Transverse colon (tissue), 4 donors: ENCODE data around the gene C21orf91. TPM values are rescaled to one million over a fixed set of nuclear protein-coding genes. Genes with fewer than 3 reads are reported as not detected.

Experiments
- DNase-seq: peaks from one replicate; pipeline ENCODE4 v3.0.0-alpha.2; 2019
- H3K27ac ChIP-seq, 4 donors: fragments of 200-600 bp; sonication (generic); 2 replicates each; pipeline ENCODE4 v1.5.1; 2016 to 2018; ENCODE audit warnings: inconsistent platforms in 4 of 4
- H3K27me3 ChIP-seq: fragments of 200-600 bp; sonication (generic); 2 replicates; pipeline ENCODE4 v1.5.1; 2017; ENCODE audit warnings: inconsistent platforms
- H3K36me3 ChIP-seq, 4 donors: fragments of 200-600 bp; sonication (generic); 2 replicates each; pipeline ENCODE4 v1.5.1; 2017 to 2019; ENCODE audit warnings: inconsistent platforms in 4 of 4
- H3K4me1 ChIP-seq, 4 donors: fragments of 200-600 bp; sonication (generic); 2 replicates each; pipeline ENCODE4 v1.5.1; 2017 to 2020; ENCODE audit warnings: inconsistent platforms in 4 of 4
- H3K4me3 ChIP-seq, 4 donors: fragments of 200-600 bp; sonication (generic); 1 replicate in 1 of 4; 2 replicates in 3 of 4; pipeline versions ENCODE4 v1.5.1 to v1.6.1; 2017 to 2019; ENCODE audit warnings: inconsistent platforms in 4 of 4
- H3K9me3 ChIP-seq, 2 donors: fragments of 200-600 bp; sonication (generic); 2 replicates each; pipeline ENCODE4 v1.5.1; 2017 to 2019; ENCODE audit warnings: inconsistent platforms in 2 of 2
- CTCF ChIP-seq, 5 experiments: fragments of 200-600 bp in 3 of 5; fragments of 450-650 bp in 2 of 5; sonication (generic) in 3 of 5; IDR thresholded peaks; 1 replicate in 2 of 5; 2 replicates in 3 of 5; pipeline ENCODE4 v1.5.1; 2016 to 2017; ENCODE audit warnings: antibody characterized with exemption in 5 of 5, inconsistent platforms in 3 of 5, mild to moderate bottlenecking in 2 of 5, moderate library complexity in 1 of 5
- EP300 ChIP-seq: sonication (generic); formaldehyde crosslinking; IDR thresholded peaks from one replicate; pipeline ENCODE4 v1.6.1; 2017; ENCODE audit warnings: antibody characterized with exemption, low read depth
- POLR2A ChIP-seq: fragments of 450-650 bp; IDR thresholded peaks from one replicate; pipeline ENCODE4 v1.6.1; 2016; ENCODE audit warnings: antibody characterized with exemption, mild to moderate bottlenecking, moderate library complexity
- POLR2AphosphoS5 ChIP-seq, 3 donors: sonication (generic); formaldehyde crosslinking; IDR thresholded peaks; one replicate each; pipeline ENCODE4 v1.6.1; 2016; ENCODE audit warnings: antibody characterized with exemption in 3 of 3
- WGBS, 2 donors: methylation state at CpG; one replicate each; pipeline ENCODE4 v1.1.5; 2018; ENCODE audit warnings: low coverage in 1 of 2; 5-methylcytosine and 5-hydroxymethylcytosine counted together
- in situ Hi-C, 4 donors: fragments of 200-750 bp; cut with MboI; loops; one replicate each; pipeline versions ENCODE4 v1.15.0 to v1.15.1; 2017; ENCODE audit warnings: low sequenced_read_pairs in 3 of 4, low pct_ligation_motif_present in 1 of 4, low pct_unique_long_range_greater_than_20kb in 1 of 4
- intact Hi-C: fragments of 100-400 bp; cut with DNase I; formaldehyde crosslinking; loops from one replicate; pipeline ENCODE4 v1.15.1; 2023; ENCODE audit warnings: low total_unique reads
- total RNA-seq, 4 donors: library from RNA; depleted of rRNA; stranded (reverse); fragments of >200 nt; gene quantifications; one replicate each; pipeline ENCODE4 v1.1.0, GENCODE V29; 2016

Gene C21orf91
- total RNA-seq, 4 donors from 2014 or later: 3.2 to 10.8 (median 5.6) TPM

GRCh38 chr21:17795146-17796036, 23.8 kb downstream of the C21orf91 start:
- H3K36me3 ChIP-seq: no peaks in the 10 kb centered on the region
- no peaks in the 10 kb centered on the region for H3K27me3 ChIP-seq
- H3K4me3 ChIP-seq: no peak overlapping the region
- 77 to 85% methylated on average over 4 to 6 of the region's 6 CpGs for WGBS, 2 donors
- TF ChIP-seq POLR2A (no peak), CTCF (IDR thresholded peaks at IDR 0.05) (no peak), EP300 (no peak), POLR2AphosphoS5 (IDR thresholded peaks at IDR 0.05) (no peak)
- no peaks in the 10 kb centered on the region for H3K9me3 ChIP-seq
- DNase-seq: no peak
- H3K4me1 ChIP-seq: peaks cover 0 to 33% (median 0%) of the 10 kb centered on the region in 4 donors
- in situ Hi-C loops (no loop called here), intact Hi-C loops (no loop called here)
- H3K27ac ChIP-seq: peak overlapping the region in 3 of 4 donors; percentile 54 to 67 (median 64)

- Histone ChIP-seq H3K4me3 (no peak overlapping the region), H3K36me3 (no peaks in the 10 kb centered on the region), H3K9me3 (no peaks in the 10 kb centered on the region), H3K27ac (peak overlapping the region; percentile 39 to 67 (median 59)), H3K27me3 (no peaks in the 10 kb centered on the region), H3K4me1 (peaks cover 0 to 33% (median 0%) of the 10 kb centered on the region in 4 donors)
- no peak for DNase-seq
- WGBS, 2 donors: 72 to 82% methylated on average over 2 to 4 of the region's 4 CpGs
- no peak for TF ChIP-seq POLR2AphosphoS5 (IDR thresholded peaks at IDR 0.05)
- no peak for TF ChIP-seq POLR2A
- TF ChIP-seq CTCF (IDR thresholded peaks at IDR 0.05): no peak
- TF ChIP-seq EP300: no peak
- in situ Hi-C loops: no loop called here
- intact Hi-C loops: no loop called here
Observed at GRCh38 chr21:17794518-17795145, 24.5 kb downstream of the C21orf91 start.

- TF ChIP-seq POLR2AphosphoS5 (IDR thresholded peaks at IDR 0.05) (no peak), POLR2A (no peak), EP300 (no peak), CTCF (IDR thresholded peaks at IDR 0.05) (no peak)
- H3K4me1 ChIP-seq: peaks cover 0 to 27% (median 0%) of the 10 kb centered on the region in 4 donors
- no peaks in the 10 kb centered on the region for H3K27me3 ChIP-seq
- 47 to 52% methylated on average over 9 of the region's 9 CpGs for WGBS, 2 donors
- no peaks in the 10 kb centered on the region for H3K9me3 ChIP-seq
- DNase-seq: no peak
- H3K27ac ChIP-seq: peak overlapping the region; percentile 39 to 67 (median 59)
- in situ Hi-C loops: no loop called here
- peak overlapping the region in 2 of 4 donors; percentile 11 to 41 for H3K4me3 ChIP-seq
- H3K36me3 ChIP-seq: no peaks in the 10 kb centered on the region
- intact Hi-C loops: no loop called here
Observed at GRCh38 chr21:17793246-17794123, 25.7 kb downstream of the C21orf91 start.
